ENCODE data around the gene PLCXD3. TPM values are rescaled to one million over a fixed set of nuclear protein-coding genes. Genes with fewer than 3 reads are reported as not detected.

PLCXD3 gene
- total and polyA plus RNA-seq, 12 donors = 25.4 to 104 (median 51.6) TPM

DNA sequence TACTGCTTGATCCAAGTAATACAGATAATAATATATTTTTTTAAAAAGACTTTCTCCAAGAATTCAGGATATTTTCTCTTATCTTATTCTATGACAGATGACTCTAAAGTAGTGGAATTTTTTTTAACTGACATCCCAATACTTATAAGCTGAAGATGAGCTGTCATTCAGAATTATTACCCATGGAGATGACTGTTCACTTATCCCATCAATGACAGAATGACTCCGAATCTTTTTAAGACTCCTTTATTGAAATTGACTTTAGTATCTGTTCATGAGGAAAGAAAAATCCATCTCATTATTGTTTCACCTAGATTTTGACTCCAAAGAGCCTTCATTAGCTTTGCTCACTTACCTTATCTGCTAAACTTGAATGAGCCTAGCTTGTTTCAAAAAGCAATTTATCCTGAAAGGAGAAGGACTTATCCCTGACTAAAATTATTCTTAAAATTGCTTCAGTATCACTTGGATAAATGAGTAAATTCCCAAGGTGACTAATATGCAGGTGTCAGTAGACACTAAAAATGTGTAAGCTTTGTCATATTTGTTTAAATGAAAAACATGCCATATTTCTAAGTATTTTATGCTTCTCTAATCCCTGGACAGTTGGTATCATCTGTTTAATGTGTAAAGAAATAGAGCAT is 146.9 kb downstream of the PLCXD3 start:
- intact Hi-C loops (cut with DNase I) = no loop called here
- Histone ChIP-seq H3K9me3 (peaks cover 0 to 9% (median 0%) of the 10 kb centered on the region in 11 donors), H3K36me3 (no peaks in the 10 kb centered on the region), H3K4me1 (peaks cover 0 to 29% (median 7%) of the 10 kb centered on the region in 9 donors), H3K27ac (no peak overlapping the region), H3K4me3 (no peak overlapping the region), H3K27me3 (no peaks in the 10 kb centered on the region)
- 79 to 84% methylated on average over 1 of the region's 1 CpG for WGBS, 2 donors
- DNase-seq = no peak
- TF ChIP-seq, protein P1, sequence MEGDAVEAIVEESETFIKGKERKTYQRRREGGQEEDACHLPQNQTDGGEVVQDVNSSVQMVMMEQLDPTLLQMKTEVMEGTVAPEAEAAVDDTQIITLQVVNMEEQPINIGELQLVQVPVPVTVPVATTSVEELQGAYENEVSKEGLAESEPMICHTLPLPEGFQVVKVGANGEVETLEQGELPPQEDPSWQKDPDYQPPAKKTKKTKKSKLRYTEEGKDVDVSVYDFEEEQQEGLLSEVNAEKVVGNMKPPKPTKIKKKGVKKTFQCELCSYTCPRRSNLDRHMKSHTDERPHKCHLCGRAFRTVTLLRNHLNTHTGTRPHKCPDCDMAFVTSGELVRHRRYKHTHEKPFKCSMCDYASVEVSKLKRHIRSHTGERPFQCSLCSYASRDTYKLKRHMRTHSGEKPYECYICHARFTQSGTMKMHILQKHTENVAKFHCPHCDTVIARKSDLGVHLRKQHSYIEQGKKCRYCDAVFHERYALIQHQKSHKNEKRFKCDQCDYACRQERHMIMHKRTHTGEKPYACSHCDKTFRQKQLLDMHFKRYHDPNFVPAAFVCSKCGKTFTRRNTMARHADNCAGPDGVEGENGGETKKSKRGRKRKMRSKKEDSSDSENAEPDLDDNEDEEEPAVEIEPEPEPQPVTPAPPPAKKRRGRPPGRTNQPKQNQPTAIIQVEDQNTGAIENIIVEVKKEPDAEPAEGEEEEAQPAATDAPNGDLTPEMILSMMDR (IDR thresholded peaks at IDR 0.05) = no peak
- no peak for ATAC-seq

DNA sequence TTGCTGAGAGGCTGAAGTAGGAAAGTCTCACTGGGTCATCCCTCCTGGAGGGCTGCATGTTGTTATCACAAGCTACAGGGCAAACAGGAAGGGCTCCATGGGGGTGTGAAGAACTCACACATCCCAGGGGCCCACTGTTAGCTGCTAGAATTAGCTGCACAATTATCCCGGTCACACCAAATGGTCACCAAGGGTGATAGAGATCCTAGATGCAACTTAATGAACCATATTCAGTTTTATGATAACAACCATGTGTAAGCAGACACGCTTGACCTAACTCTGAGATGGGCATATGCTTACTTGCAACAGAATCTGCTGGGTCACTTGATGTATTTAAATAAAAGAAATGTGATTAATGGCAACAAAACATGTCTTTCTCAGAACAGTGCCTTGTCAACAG is 153.6 kb downstream of the PLCXD3 start:
- 56 to 59% methylated on average over 2 of the region's 2 CpGs for WGBS, 2 donors
- Histone ChIP-seq H3K9me3 (peaks cover 0 to 9% (median 0%) of the 10 kb centered on the region in 11 donors), H3K27me3 (no peaks in the 10 kb centered on the region), H3K4me1 (peaks cover 0 to 11% (median 0%) of the 10 kb centered on the region in 9 donors), H3K27ac (no peak overlapping the region), H3K36me3 (no peaks in the 10 kb centered on the region), H3K4me3 (no peak overlapping the region)
- DNase-seq = no peak
- no peak for ATAC-seq
- TF ChIP-seq, protein P1 (IDR thresholded peaks at IDR 0.05) = no peak
- intact Hi-C loops (cut with DNase I) = no loop called here

DNA sequence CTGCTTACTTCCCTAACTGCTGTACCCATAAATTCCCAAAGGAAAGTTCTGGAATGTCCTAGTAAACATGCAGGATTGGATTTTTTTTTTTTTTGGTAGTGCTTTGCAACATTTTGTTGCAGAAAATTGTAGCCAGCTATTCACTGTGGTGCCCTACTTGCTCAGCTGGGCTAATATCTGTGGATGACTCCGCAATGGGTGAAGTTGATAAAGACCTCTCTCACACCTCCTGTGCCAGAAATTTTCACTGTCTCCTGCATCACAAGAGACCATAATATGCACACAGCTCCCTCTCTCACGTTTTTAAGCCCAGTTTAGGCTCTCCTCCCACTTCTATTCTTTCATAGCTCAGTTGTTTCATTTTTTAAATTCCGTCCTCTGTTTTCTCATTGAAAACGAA is 160.6 kb downstream of the PLCXD3 start:
- Histone ChIP-seq H3K36me3 (no peaks in the 10 kb centered on the region), H3K4me3 (no peak overlapping the region), H3K27me3 (no peaks in the 10 kb centered on the region), H3K4me1 (peaks cover 0 to 46% (median 18%) of the 10 kb centered on the region in 9 donors), H3K27ac (peak overlapping the region in 2 of 10 donors; percentile 3 to 24), H3K9me3 (no peaks in the 10 kb centered on the region)
- TF ChIP-seq, protein P1 (IDR thresholded peaks at IDR 0.05) = no peak
- peak in 5 of 8 donors; percentile 25 to 53 (median 44) for ATAC-seq
- 43 to 48% methylated on average over 4 of the region's 4 CpGs for WGBS, 2 donors
- DNase-seq = no peak
- intact Hi-C loops (cut with DNase I) = loop anchor here in 2 of 10 donors (5.0 to 10.0 kb wide), 4 partner anchors 155 to 448 kb away; partner anchors contain the start of gene C7 (in 1 of the 2)

DNA sequence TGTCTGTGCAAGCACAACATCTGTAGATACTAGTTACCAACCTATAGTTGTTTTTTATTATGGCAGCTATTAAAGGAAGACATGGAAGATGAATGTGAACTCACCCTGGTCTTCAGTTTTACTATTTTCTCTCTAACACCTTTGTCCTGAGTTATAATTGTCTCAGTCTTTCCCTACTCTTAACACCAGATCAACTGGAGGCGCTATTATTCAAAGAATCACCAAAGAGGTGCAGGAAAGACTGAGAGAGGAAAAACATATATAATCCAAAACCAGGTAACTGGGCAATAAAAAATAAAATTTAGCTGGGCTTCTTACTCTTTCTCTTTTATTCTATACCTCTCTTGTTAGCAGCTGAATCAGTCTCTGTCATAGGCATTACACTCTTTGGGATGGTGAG is 162.8 kb downstream of the PLCXD3 start:
- ATAC-seq = no peak
- H3K27me3 ChIP-seq = no peaks in the 10 kb centered on the region
- H3K4me1 ChIP-seq = peaks cover 0 to 59% (median 18%) of the 10 kb centered on the region in 9 donors
- DNase-seq = no peak
- H3K9me3 ChIP-seq = no peaks in the 10 kb centered on the region
- TF ChIP-seq, protein P1 (IDR thresholded peaks at IDR 0.05) = no peak
- no peaks in the 10 kb centered on the region for H3K36me3 ChIP-seq
- H3K27ac ChIP-seq = no peak overlapping the region
- intact Hi-C loops (cut with DNase I) = loop anchor here in 2 of 10 donors (5.0 to 10.0 kb wide), 4 partner anchors 153 to 445 kb away; partner anchors contain the start of gene C7 (in 1 of the 2)
- 95 to 98% methylated on average over 1 of the region's 1 CpG for WGBS, 2 donors
- no peak overlapping the region for H3K4me3 ChIP-seq
